ENCODE measurements around the gene KRT73. TPM values are rescaled to one million over a fixed set of nuclear protein-coding genes. Genes with fewer than 3 reads are reported as not detected.

KRT73 gene
- total and polyA plus RNA-seq, 2 donors (not counting 3 experiments of a cell fraction or from before 2014, with no cell fraction given) = not detected

DNA sequence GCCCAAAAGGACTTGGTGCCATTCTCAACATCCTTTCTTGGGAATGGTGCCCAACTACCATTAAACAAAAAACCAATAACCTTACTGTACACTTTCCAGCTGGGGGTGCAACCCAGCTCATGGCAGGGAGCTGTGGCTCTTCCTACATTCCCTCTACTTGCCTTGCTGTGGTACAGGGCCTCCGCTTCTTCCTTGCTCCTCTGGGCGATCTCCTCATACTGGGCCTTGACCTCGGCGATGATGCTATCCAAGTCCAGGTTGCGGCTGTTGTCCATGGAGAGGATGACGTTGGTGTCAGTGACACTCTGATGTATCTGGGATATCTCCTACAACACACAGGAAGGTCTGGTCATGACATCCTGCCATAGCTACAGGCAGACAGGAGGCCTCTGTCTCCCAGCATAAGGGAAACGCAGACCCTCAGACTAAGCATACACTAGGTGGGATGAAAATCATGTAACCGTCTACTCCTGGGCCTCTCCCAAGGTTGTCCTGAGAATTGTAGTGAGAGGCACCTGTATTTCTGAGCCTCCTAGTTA, 29.7 kb upstream of the KRT73 start:
- H2AFZ ChIP-seq (ENCODE audit: low read depth, low read length) = no peak overlapping the region
- FAIRE-seq (no peak), DNase-seq (ENCODE audit: low read depth, low spot score) (no peak)
- dilution Hi-C loops (cut with MboI; ENCODE audit: extremely low pct_ligation_motif_present, low sequenced_read_pairs) = no loop called here
- peaks cover 4 to 9% of the 10 kb centered on the region in 2 experiments for H3K27me3 ChIP-seq (ENCODE audit: control insufficient read depth in 2 of 2, insufficient read depth in 2 of 2, low read length in 2 of 2)
- intact Hi-C loops (cut with micrococcal nuclease) = no loop called here
- no peaks in the 10 kb centered on the region for H3K4me1 ChIP-seq (ENCODE audit: control insufficient read depth, extremely low read depth, insufficient read depth, low read length)
- H3K4me2 ChIP-seq (ENCODE audit: insufficient read depth, low read length) = no peak overlapping the region
- CTCF ChIA-PET = interaction anchor here (1.2 kb wide), 1 partner anchor 37 kb away, joined by 4 read pairs; no protein-coding TSS in a partner anchor
- POLR2A ChIA-PET = no interaction called here
- no TSS peak for BruUV-seq (replicated peaks)
- H3K9me1 ChIP-seq (replicated peaks; ENCODE audit: control insufficient read depth, extremely low read depth, insufficient read depth, low read length) = no peaks in the 10 kb centered on the region
- no peak overlapping the region for H3K9ac ChIP-seq (replicated peaks; ENCODE audit: extremely low read depth, insufficient read depth, low read length)
- no peaks in the 10 kb centered on the region for H4K20me1 ChIP-seq (replicated peaks; ENCODE audit: control insufficient read depth, extremely low read depth, insufficient read depth, low read length)
- H3K4me3 ChIP-seq (replicated peaks in 1 of 3; ENCODE audit: insufficient read depth in 1 of 3, low read depth in 1 of 3, low read length in 3 of 3) = no peak overlapping the region
- no peak overlapping the region for H3K27ac ChIP-seq (ENCODE audit: insufficient read depth, low read depth, low read length)
- H3K79me2 ChIP-seq (ENCODE audit: control insufficient read depth, insufficient read depth, low read length) = no peaks in the 10 kb centered on the region
- TF ChIP-seq, protein P1, sequence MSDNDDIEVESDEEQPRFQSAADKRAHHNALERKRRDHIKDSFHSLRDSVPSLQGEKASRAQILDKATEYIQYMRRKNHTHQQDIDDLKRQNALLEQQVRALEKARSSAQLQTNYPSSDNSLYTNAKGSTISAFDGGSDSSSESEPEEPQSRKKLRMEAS (IDR thresholded peaks at IDR 0.05; ENCODE audit: insufficient read depth, insufficient read length) = no peak
- TF ChIP-seq GATA2 (IDR thresholded peaks at IDR 0.05; ENCODE audit: insufficient read depth, insufficient read length, low read depth, low read length) = no peak
- no peak for TF ChIP-seq POLR2AphosphoS5 (IDR thresholded peaks at IDR 0.05; ENCODE audit: insufficient read depth, low read depth, low read length)
- no peak for TF ChIP-seq FOS (IDR thresholded peaks at IDR 0.05; ENCODE audit: borderline replicate concordance, insufficient read depth, low read length)
- no peak for TF ChIP-seq JUN (IDR thresholded peaks at IDR 0.05; ENCODE audit: borderline replicate concordance, insufficient read depth, insufficient read length, low read depth)
- TF ChIP-seq, protein P2, sequence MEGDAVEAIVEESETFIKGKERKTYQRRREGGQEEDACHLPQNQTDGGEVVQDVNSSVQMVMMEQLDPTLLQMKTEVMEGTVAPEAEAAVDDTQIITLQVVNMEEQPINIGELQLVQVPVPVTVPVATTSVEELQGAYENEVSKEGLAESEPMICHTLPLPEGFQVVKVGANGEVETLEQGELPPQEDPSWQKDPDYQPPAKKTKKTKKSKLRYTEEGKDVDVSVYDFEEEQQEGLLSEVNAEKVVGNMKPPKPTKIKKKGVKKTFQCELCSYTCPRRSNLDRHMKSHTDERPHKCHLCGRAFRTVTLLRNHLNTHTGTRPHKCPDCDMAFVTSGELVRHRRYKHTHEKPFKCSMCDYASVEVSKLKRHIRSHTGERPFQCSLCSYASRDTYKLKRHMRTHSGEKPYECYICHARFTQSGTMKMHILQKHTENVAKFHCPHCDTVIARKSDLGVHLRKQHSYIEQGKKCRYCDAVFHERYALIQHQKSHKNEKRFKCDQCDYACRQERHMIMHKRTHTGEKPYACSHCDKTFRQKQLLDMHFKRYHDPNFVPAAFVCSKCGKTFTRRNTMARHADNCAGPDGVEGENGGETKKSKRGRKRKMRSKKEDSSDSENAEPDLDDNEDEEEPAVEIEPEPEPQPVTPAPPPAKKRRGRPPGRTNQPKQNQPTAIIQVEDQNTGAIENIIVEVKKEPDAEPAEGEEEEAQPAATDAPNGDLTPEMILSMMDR (IDR thresholded peaks at IDR 0.05; ENCODE audit: extremely low read depth in 1 of 2, insufficient read depth in 1 of 2, low read depth in 1 of 2, low read length in 2 of 2) = no peak
- TF ChIP-seq EZH2 (IDR thresholded peaks at IDR 0.05; ENCODE audit: borderline replicate concordance, low read depth, low read length, severe bottlenecking) = no peak
- TF ChIP-seq POLR2A (IDR thresholded peaks at IDR 0.05; ENCODE audit: low read depth, low read length) = no peak
- no peak for TF ChIP-seq MYC (IDR thresholded peaks at IDR 0.05; ENCODE audit: low read depth, low read length)
- H3K36me3 ChIP-seq (ENCODE audit: control insufficient read depth in 2 of 2, extremely low read depth in 1 of 2, insufficient read depth in 2 of 2, low read length in 2 of 2) = no peaks in the 10 kb centered on the region
- H3K9me3 ChIP-seq (replicated peaks; ENCODE audit: control insufficient read depth, insufficient read depth, low read length) = no peaks in the 10 kb centered on the region
